ENCODE data around the gene TLE1.
A peak's percentile ranks its signal among the peaks of the same experiment; 100 is the strongest.

TLE1 gene

GRCh38 chr9:81560851-81561732 lies 128.3 kb downstream of the TLE1 start:
- no peaks in the 10 kb centered on the region for H3K9me3 ChIP-seq (ENCODE audit: control insufficient read depth in 5 of 5, low read length in 5 of 5)
- no peak overlapping the region for H3K27ac ChIP-seq (ENCODE audit: low read depth, low read length)
- H3K9ac ChIP-seq (ENCODE audit: low read length in 5 of 5), result no peak overlapping the region
- H3K4me1 ChIP-seq (ENCODE audit: control insufficient read depth in 5 of 5, insufficient read depth in 5 of 5, low read length in 5 of 5), result peaks cover 7 to 59% (median 48%) of the 10 kb centered on the region in 5 donors
- H3K27me3 ChIP-seq (ENCODE audit: control insufficient read depth in 5 of 5, insufficient read depth in 4 of 5, low read length in 5 of 5), result no peaks in the 10 kb centered on the region
- H3K36me3 ChIP-seq (ENCODE audit: control insufficient read depth in 5 of 5, insufficient read depth in 5 of 5, low read length in 5 of 5), result no peaks in the 10 kb centered on the region
- no peak overlapping the region for H3K4me3 ChIP-seq (ENCODE audit: low read depth in 1 of 5, low read length in 5 of 5)

GRCh38 chr9:81559709-81560108 lies 129.6 kb downstream of the TLE1 start:
- Histone ChIP-seq H3K9me3 (ENCODE audit: control insufficient read depth in 5 of 5, low read length in 5 of 5) (no peaks in the 10 kb centered on the region), H3K27ac (ENCODE audit: low read depth, low read length) (peak overlapping the region; percentile 93)

DNA sequence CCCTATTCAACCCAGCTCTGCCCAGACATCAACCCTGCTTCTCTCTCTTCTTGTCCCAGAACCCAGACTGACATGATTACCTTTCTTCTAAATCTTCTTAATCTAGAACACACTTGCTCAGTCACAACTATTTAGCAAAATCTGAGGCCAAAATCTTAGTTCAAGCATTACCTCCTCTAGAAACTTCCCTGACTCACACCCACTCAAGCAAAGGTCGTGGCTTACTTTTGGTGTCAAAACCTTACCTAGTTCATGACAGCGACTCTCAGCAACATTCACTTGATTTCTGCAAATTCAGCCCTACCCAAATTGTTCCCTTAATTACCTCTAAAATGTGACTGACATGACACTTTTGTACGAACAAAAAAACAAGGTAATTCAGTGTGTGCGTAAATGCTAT lies 130.2 kb downstream of the TLE1 start:
- Histone ChIP-seq H3K27me3 (ENCODE audit: control insufficient read depth in 5 of 5, insufficient read depth in 4 of 5, low read length in 5 of 5) (no peaks in the 10 kb centered on the region), H3K9ac (ENCODE audit: low read length in 5 of 5) (peak overlapping the region in 2 of 5 donors; percentile 53 to 69), H3K36me3 (ENCODE audit: control insufficient read depth in 5 of 5, insufficient read depth in 5 of 5, low read length in 5 of 5) (no peaks in the 10 kb centered on the region), H3K4me1 (ENCODE audit: control insufficient read depth in 5 of 5, insufficient read depth in 5 of 5, low read length in 5 of 5) (peaks cover 7 to 45% (median 40%) of the 10 kb centered on the region in 5 donors), H3K4me3 (ENCODE audit: low read depth in 1 of 5, low read length in 5 of 5) (no peak overlapping the region), H3K9me3 (ENCODE audit: control insufficient read depth in 5 of 5, low read length in 5 of 5) (no peaks in the 10 kb centered on the region), H3K27ac (ENCODE audit: low read depth, low read length) (peak overlapping the region; percentile 93)

More at GRCh38 chr9:81559709-81560108, 129.6 kb downstream of the TLE1 start:
- no peaks in the 10 kb centered on the region for H3K36me3 ChIP-seq (ENCODE audit: control insufficient read depth in 5 of 5, insufficient read depth in 5 of 5, low read length in 5 of 5)
- peaks cover 7 to 48% (median 43%) of the 10 kb centered on the region in 5 donors for H3K4me1 ChIP-seq (ENCODE audit: control insufficient read depth in 5 of 5, insufficient read depth in 5 of 5, low read length in 5 of 5)
- no peaks in the 10 kb centered on the region for H3K27me3 ChIP-seq (ENCODE audit: control insufficient read depth in 5 of 5, insufficient read depth in 4 of 5, low read length in 5 of 5)
- no peak overlapping the region for H3K4me3 ChIP-seq (ENCODE audit: low read depth in 1 of 5, low read length in 5 of 5)
- no peak overlapping the region for H3K9ac ChIP-seq (ENCODE audit: low read length in 5 of 5)

- H3K36me3 ChIP-seq (ENCODE audit: control insufficient read depth in 5 of 5, insufficient read depth in 5 of 5, low read length in 5 of 5), result no peaks in the 10 kb centered on the region
- no peak overlapping the region for H3K4me3 ChIP-seq (ENCODE audit: low read depth in 1 of 5, low read length in 5 of 5)
- peaks cover 7 to 44% (median 40%) of the 10 kb centered on the region in 5 donors for H3K4me1 ChIP-seq (ENCODE audit: control insufficient read depth in 5 of 5, insufficient read depth in 5 of 5, low read length in 5 of 5)
- H3K27ac ChIP-seq (ENCODE audit: low read depth, low read length), result peak overlapping the region; percentile 93
- no peaks in the 10 kb centered on the region for H3K27me3 ChIP-seq (ENCODE audit: control insufficient read depth in 5 of 5, insufficient read depth in 4 of 5, low read length in 5 of 5)
- H3K9ac ChIP-seq (ENCODE audit: low read length in 5 of 5), result peak overlapping the region in 4 of 5 donors; percentile 12 to 69 (median 52)
- no peaks in the 10 kb centered on the region for H3K9me3 ChIP-seq (ENCODE audit: control insufficient read depth in 5 of 5, low read length in 5 of 5)
Observed at GRCh38 chr9:81558091-81558830, 131.1 kb downstream of the TLE1 start.

GRCh38 chr9:81557452-81558090 lies 131.8 kb downstream of the TLE1 start:
- Histone ChIP-seq H3K9me3 (ENCODE audit: control insufficient read depth in 5 of 5, low read length in 5 of 5) (no peaks in the 10 kb centered on the region), H3K27ac (ENCODE audit: low read depth, low read length) (peak overlapping the region; percentile 93), H3K9ac (ENCODE audit: low read length in 5 of 5) (peak overlapping the region in 2 of 5 donors; percentile 12 to 69), H3K4me1 (ENCODE audit: control insufficient read depth in 5 of 5, insufficient read depth in 5 of 5, low read length in 5 of 5) (peaks cover 6 to 44% (median 38%) of the 10 kb centered on the region in 5 donors), H3K27me3 (ENCODE audit: control insufficient read depth in 5 of 5, insufficient read depth in 4 of 5, low read length in 5 of 5) (no peaks in the 10 kb centered on the region), H3K36me3 (ENCODE audit: control insufficient read depth in 5 of 5, insufficient read depth in 5 of 5, low read length in 5 of 5) (no peaks in the 10 kb centered on the region), H3K4me3 (ENCODE audit: low read depth in 1 of 5, low read length in 5 of 5) (no peak overlapping the region)

DNA sequence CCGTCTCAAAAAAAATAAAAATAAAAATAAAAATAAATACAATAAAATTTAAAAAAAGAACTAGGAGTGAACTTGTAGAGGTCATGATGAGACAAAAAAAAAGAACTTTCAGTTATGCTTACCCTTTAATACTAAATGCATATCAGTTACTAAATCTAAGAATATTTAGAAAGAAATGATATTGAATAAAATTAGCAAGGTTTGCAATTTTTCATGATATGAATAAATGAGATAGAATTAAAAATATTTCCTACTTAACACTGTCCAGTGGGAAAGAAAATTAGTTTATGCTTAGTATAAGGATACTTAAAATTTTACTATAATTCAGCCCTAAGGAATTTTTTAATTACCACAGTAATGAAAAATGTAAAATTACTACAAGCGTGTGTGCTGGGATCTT lies 132.4 kb downstream of the TLE1 start:
- Histone ChIP-seq H3K27ac (ENCODE audit: low read depth, low read length) (peak overlapping the region; percentile 93), H3K27me3 (ENCODE audit: control insufficient read depth in 5 of 5, insufficient read depth in 4 of 5, low read length in 5 of 5) (no peaks in the 10 kb centered on the region), H3K9me3 (ENCODE audit: control insufficient read depth in 5 of 5, low read length in 5 of 5) (no peaks in the 10 kb centered on the region), H3K9ac (ENCODE audit: low read length in 5 of 5) (no peak overlapping the region), H3K4me1 (ENCODE audit: control insufficient read depth in 5 of 5, insufficient read depth in 5 of 5, low read length in 5 of 5) (peaks cover 7 to 44% (median 38%) of the 10 kb centered on the region in 5 donors), H3K4me3 (ENCODE audit: low read depth in 1 of 5, low read length in 5 of 5) (no peak overlapping the region), H3K36me3 (ENCODE audit: control insufficient read depth in 5 of 5, insufficient read depth in 5 of 5, low read length in 5 of 5) (no peaks in the 10 kb centered on the region)

GRCh38 chr9:81552581-81552991 lies 136.8 kb downstream of the TLE1 start:
- H3K27me3 ChIP-seq (ENCODE audit: control insufficient read depth in 5 of 5, insufficient read depth in 4 of 5, low read length in 5 of 5), result no peaks in the 10 kb centered on the region
- no peaks in the 10 kb centered on the region for H3K36me3 ChIP-seq (ENCODE audit: control insufficient read depth in 5 of 5, insufficient read depth in 5 of 5, low read length in 5 of 5)
- no peak overlapping the region for H3K4me3 ChIP-seq (ENCODE audit: low read depth in 1 of 5, low read length in 5 of 5)
- H3K27ac ChIP-seq (ENCODE audit: low read depth, low read length), result peak overlapping the region; percentile 27
- no peaks in the 10 kb centered on the region for H3K9me3 ChIP-seq (ENCODE audit: control insufficient read depth in 5 of 5, low read length in 5 of 5)
- H3K4me1 ChIP-seq (ENCODE audit: control insufficient read depth in 5 of 5, insufficient read depth in 5 of 5, low read length in 5 of 5), result peaks cover 3 to 25% (median 16%) of the 10 kb centered on the region in 5 donors
- no peak overlapping the region for H3K9ac ChIP-seq (ENCODE audit: low read length in 5 of 5)

- no peaks in the 10 kb centered on the region for H3K9me3 ChIP-seq (ENCODE audit: control insufficient read depth in 5 of 5, low read length in 5 of 5)
- H3K4me1 ChIP-seq (ENCODE audit: control insufficient read depth in 5 of 5, insufficient read depth in 5 of 5, low read length in 5 of 5), result peaks cover 3 to 35% (median 25%) of the 10 kb centered on the region in 5 donors
- peak overlapping the region; percentile 1 for H3K27ac ChIP-seq (ENCODE audit: low read depth, low read length)
- H3K27me3 ChIP-seq (ENCODE audit: control insufficient read depth in 5 of 5, insufficient read depth in 4 of 5, low read length in 5 of 5), result no peaks in the 10 kb centered on the region
- no peak overlapping the region for H3K4me3 ChIP-seq (ENCODE audit: low read depth in 1 of 5, low read length in 5 of 5)
- H3K36me3 ChIP-seq (ENCODE audit: control insufficient read depth in 5 of 5, insufficient read depth in 5 of 5, low read length in 5 of 5), result no peaks in the 10 kb centered on the region
- H3K9ac ChIP-seq (ENCODE audit: low read length in 5 of 5), result no peak overlapping the region
Observed at GRCh38 chr9:81550207-81550583, 139.2 kb downstream of the TLE1 start.

- Histone ChIP-seq H3K27me3 (ENCODE audit: control insufficient read depth in 5 of 5, insufficient read depth in 4 of 5, low read length in 5 of 5) (no peaks in the 10 kb centered on the region), H3K9ac (ENCODE audit: low read length in 5 of 5) (no peak overlapping the region), H3K4me3 (ENCODE audit: low read depth in 1 of 5, low read length in 5 of 5) (no peak overlapping the region), H3K4me1 (ENCODE audit: control insufficient read depth in 5 of 5, insufficient read depth in 5 of 5, low read length in 5 of 5) (peaks cover 3 to 35% (median 25%) of the 10 kb centered on the region in 5 donors), H3K36me3 (ENCODE audit: control insufficient read depth in 5 of 5, insufficient read depth in 5 of 5, low read length in 5 of 5) (no peaks in the 10 kb centered on the region), H3K9me3 (ENCODE audit: control insufficient read depth in 5 of 5, low read length in 5 of 5) (no peaks in the 10 kb centered on the region), H3K27ac (ENCODE audit: low read depth, low read length) (no peak overlapping the region)
Observed at GRCh38 chr9:81549500-81550206, 139.7 kb downstream of the TLE1 start.

All from subcutaneous abdominal adipose tissue (tissue), 5 donors.